Measurements from ENCODE around the gene DIDO1.

DNA sequence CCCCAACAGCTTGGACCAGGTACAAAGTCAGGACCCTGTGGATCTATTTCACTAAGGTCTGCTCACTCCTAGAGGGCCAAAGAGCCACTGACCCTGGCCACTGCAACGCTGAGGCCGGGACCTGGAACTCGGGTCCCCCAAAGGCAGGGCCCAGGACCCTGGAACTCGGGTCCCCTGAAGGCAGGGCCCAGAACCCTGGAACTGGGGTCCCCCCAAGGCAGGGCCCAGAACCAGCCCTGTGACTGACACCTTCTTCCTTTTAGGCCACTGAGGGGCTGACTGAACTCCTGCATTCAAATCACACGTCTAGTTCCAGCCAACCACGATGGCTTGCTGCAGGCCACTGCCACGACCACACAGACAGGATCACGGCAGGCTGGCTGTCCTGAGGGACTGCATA, 74.1 kb downstream of the DIDO1 start:
- no peak for TF ChIP-seq POLR2A (IDR thresholded peaks at IDR 0.05)
- TF ChIP-seq, protein P1, sequence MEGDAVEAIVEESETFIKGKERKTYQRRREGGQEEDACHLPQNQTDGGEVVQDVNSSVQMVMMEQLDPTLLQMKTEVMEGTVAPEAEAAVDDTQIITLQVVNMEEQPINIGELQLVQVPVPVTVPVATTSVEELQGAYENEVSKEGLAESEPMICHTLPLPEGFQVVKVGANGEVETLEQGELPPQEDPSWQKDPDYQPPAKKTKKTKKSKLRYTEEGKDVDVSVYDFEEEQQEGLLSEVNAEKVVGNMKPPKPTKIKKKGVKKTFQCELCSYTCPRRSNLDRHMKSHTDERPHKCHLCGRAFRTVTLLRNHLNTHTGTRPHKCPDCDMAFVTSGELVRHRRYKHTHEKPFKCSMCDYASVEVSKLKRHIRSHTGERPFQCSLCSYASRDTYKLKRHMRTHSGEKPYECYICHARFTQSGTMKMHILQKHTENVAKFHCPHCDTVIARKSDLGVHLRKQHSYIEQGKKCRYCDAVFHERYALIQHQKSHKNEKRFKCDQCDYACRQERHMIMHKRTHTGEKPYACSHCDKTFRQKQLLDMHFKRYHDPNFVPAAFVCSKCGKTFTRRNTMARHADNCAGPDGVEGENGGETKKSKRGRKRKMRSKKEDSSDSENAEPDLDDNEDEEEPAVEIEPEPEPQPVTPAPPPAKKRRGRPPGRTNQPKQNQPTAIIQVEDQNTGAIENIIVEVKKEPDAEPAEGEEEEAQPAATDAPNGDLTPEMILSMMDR (IDR thresholded peaks at IDR 0.05), result no peak
